Right renal pelvis (tissue), 4 donors: Measurements from ENCODE around the gene FNIP1. TPM values are rescaled to one million over a fixed set of nuclear protein-coding genes. Genes with fewer than 3 reads are reported as not detected.
"Not testable (repeated sequence)": the region's sequence is repeated elsewhere in the genome, so short reads cannot be mapped to it uniquely, and the experiment has no call there.

Source experiments
- DNase-seq, 4 donors: peaks; one replicate each; pipeline ENCODE4 v3.0.0-alpha.2; 2013; ENCODE audit warnings: low read depth in 4 of 4, low spot score in 3 of 4, missing footprints in 1 of 4
- polyA plus RNA-seq, 4 donors: library from polyadenylated mRNA; unstranded; fragments of 120-200 nt; gene quantifications; one replicate each; pipeline ENCODE4 v1.2.1, GENCODE V29; 2013; ENCODE audit not compliant: insufficient read length in 4 of 4

FNIP1 gene
- polyA plus RNA-seq, 4 donors, result 13.2 to 18.1 (median 16.2) TPM

DNA sequence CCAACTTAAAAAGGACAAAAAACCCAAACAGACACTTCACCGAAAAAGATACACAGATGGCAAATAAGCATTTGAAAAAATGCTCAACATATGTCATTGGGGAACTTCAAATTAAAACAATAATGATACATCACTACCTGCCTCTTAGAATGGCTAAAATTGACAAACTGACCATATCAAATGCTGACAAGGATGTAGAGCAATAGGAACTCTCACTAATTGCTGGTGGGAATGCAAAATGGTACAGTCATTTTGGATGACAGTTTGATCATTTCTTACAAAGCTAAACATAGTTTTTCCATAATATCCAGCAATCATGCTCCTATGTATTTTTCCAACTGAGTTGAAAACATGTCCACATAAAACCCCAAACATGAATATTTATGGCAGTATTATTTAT lies 102.9 kb downstream of the FNIP1 start:
- DNase-seq, result no peak

DNA sequence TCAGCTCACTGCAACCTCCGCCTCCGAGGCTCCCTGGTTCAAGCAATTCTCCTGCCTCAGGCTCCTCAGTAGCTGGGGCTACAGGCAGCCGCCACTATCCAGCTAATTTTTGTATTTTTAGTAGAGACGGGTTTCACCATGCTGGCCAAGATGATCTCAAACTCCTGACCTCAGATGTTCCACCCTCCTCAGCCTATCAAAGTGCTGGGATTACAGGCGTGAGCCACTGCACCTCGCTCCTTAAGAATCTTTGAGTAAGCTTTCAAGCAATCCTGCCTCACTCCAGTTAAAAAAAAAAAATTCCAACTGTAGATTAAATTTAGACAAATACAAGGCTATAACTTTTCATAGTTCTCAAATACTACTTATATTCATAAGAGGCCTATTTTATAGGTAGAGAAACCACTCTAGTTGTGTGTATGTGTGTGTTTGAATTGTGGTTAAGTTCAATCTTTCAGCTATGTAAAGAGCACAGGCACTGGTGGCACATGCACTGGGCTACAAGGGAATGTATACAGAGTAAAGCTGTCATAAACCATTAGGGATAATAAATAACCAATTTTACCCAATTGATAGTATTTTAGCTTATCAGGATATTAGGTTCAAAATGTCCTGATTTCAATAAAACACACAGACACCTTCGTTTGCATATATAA lies 111.2 kb downstream of the FNIP1 start:
- DNase-seq, result no peak

- DNase-seq, result no peak
Observed at GRCh38 chr5:131684595-131684994, 112.2 kb downstream of the FNIP1 start.

DNA sequence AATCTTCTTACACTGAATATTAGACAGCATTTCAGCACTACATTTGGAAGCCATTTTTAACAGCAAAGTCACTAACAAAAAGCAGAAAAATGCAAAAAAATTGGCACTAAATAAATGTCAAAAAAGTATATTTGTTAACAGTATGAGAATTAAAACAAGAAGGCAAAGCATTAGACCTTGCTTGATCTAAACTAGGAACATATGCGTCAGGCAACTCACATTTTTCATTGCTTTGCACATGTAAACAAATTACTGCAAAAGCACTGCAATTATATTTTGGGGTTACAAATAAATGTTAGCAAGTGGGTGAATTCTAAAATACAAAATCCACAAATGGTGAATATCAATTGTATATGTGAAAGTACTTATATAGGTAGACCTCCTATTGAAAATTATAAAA lies 112.8 kb downstream of the FNIP1 start:
- no peak for DNase-seq

DNA sequence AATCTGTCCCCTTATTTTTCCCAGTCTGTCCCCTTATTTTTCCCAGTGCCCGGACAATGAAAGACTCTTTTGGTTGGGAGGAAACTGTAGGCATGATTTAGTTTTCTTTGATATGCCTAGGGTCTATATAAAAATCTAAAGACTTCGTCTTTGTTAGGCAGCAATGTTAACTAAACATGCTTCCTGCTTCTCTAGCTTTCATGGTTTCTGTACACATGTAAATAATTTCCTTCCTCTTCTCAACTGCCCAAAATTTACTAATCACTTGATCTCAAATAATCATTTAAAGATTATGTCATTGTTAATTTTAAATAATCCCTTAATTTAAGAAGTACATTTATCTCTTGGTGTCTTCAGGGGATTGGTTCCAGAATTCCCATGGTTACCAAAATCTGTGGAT lies 114.0 kb downstream of the FNIP1 start:
- no peak for DNase-seq

GRCh38 chr5:131682175-131682574 lies 114.6 kb downstream of the FNIP1 start:
- no peak for DNase-seq

GRCh38 chr5:131679911-131680310 lies 116.9 kb downstream of the FNIP1 start:
- DNase-seq, result no peak

DNA sequence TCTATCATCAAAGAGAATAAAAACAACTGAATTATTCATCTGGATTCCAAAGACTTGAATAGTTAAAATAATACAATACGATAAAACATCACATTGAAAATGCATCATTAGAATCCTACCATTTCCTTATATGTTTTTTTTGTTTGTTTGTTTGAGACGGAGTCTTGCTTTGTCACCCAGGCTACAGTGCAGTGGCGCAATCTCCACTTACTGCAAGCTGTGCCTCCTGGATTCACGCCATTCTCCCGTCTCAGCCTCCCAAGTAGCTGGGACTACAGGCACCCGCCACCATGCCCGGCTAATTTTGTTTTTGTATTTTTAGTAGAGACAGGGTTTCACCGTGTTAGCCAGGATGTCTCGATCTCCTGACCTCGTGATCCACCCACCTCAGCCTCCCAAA lies 118.5 kb downstream of the FNIP1 start:
- not testable (repeated sequence) for DNase-seq

DNA sequence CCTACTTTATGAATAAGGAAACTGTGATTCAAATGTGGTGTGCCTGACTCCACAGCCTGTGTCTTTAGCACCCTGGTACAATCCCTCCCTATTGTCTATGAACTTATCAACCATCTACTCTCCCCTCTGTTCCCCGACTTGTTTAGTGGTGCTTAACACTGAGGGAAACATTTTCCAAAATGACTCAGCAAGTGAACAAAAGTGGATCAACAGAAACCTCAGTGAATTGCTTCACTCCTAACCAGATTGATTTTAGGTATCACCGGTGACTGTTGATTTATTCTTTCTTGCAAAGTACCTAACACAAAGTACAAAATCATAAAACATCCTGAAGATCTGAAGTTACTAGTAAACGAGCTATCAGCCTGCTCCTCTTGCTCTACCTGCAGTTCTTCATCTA lies 119.7 kb downstream of the FNIP1 start:
- no peak for DNase-seq

GRCh38 chr5:131672776-131673175 lies 124.0 kb downstream of the FNIP1 start:
- no peak for DNase-seq

DNA sequence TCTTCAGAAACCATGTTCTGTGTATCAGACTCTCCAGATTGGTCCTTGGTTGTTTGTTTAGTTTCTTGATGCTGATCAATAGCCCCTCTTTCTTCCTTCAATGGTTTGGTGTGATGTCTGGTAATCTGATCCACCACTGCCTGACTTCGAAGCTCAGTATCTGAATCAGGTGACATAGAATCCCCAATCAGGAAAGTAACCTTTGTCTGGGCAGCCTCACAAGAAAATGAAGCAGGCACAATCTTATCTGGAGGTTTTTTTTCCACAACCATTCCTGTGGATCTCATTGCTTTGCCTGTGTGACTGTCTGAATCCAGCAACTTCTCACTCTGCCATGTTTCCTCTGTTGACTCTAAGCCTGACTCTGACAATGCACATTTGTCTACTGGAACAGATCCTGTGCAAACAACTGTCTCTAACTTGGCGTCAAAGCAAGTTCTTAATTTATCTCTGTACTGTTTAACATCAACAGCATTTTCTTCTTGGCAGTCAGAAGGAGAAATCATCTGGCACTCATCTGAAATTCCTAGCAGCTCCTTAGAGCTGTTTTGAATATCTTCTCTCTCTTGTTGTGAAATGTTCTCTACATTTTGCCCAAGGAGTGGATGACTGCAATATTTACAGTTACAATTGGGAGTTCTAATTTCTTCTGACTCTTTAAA lies 124.7 kb downstream of the FNIP1 start:
- DNase-seq, result peak; percentile 12 to 39 (median 22)

- DNase-seq, result no peak
Observed at GRCh38 chr5:131671409-131671808, 125.4 kb downstream of the FNIP1 start.

- no peak for DNase-seq
Observed at GRCh38 chr5:131664929-131665328, 131.9 kb downstream of the FNIP1 start.

- DNase-seq, result no peak
Observed at GRCh38 chr5:131661933-131662332, 134.9 kb downstream of the FNIP1 start.

- no peak for DNase-seq
Observed at GRCh38 chr5:131659841-131660240, 137.0 kb downstream of the FNIP1 start.

- no peak for DNase-seq
Observed at GRCh38 chr5:131659290-131659689, 137.5 kb downstream of the FNIP1 start.

GRCh38 chr5:131654776-131655175 lies 142.0 kb downstream of the FNIP1 start:
- no peak for DNase-seq

DNA sequence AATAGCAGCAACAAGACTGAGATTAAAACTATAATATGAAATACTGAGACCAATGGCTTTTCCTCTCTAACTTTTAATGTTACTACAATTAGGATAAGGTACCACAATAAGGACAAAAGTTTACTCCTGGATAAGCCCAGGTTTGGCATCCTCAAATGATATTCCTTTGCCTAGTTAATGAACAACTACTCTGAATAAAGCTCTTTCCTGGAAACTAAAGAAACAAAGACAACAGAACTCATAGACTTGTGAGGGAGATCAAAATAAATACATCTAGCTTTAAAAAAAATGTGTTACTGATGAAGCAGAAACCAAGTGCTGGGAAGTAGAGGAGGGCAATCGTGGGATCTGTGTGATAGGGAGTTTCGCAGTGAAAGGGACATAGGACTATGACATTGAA lies 142.5 kb downstream of the FNIP1 start:
- no peak for DNase-seq

- no peak for DNase-seq
Observed at GRCh38 chr5:131649161-131649560, 147.7 kb downstream of the FNIP1 start.

DNA sequence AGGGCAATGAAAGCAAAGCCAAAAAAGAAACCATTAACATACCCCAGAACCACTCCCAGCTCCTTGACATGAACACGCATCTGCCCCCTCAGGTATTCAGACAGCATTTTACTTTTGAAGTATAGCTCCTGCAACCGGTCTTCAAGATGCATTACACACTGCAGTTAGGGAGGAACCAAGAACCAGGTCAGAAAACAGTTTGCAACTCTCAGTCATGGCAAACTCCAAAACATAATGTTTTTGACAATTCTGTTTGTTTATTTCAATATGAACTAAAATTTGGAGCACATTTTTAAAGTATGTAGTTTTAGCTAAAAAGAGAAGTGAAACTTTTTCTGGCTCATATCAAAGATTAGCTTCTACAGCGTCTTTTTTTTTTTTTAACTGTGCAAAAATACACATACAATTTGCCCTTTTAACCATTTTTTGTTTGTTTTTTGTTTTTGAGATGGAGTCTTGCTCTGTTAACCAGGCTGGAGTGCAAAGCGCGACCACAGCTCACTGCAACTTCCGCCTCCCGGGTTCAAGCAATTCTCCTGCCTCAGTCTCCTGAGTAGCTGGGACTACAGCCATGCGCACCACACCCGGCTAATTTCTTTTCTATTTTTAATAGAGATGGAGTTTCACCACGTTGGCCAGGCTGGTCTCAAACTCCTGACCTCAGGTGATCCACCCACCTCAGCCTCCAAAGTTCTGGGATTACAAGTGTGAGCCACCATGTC lies 149.6 kb downstream of the FNIP1 start:
- DNase-seq, result no peak

DNA sequence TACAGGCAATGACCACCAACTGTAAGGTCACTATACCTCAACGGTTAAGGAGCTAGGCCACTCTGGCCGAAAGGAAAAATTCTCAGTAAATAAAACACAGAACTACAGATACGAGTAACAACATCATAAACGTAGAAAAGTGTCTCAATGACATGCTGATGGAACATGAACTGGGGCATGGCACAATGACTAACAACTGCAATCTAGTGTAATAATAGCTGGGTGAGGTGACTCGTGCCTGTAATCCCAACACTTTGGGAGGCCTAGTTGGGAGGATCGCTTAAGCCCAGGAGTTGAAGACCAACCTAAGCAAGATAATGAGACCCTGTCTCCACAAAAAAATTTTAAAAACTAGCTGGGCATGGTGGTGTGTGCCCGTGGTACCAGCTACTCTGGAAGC lies 152.0 kb downstream of the FNIP1 start:
- DNase-seq, result no peak

DNA sequence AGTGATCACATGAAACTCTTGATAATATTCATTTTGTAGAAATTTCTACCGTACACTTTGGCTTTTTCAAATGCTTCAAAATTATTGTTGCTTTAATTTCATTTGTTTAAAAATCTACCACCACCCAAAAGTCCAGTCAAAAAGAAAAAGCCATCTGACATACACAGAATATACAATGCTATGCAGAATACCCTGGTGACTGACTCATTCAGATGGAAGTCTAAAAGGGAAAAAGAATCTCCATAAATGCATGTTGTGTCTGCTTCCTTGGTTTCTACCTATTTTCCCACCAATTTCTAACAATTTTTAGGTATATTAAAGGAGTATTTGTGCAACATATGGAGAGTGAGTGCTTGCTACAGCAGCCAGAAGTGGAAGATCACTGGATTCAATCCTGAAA lies 152.4 kb downstream of the FNIP1 start:
- DNase-seq, result no peak
